NOMO-1 (cell line): ENCODE measurements around the gene MARCKSL1.
"Not testable (repeated sequence)": the region's sequence is repeated elsewhere in the genome, so short reads cannot be mapped to it uniquely, and the experiment has no call there.

Experiments used
- DNase-seq, 2 experiments: peaks; one replicate each; lab custom pipeline; 2025; ENCODE audit not compliant: unreplicated experiment in 2 of 2; lab: John Stamatoyannopoulos, UW

The MARCKSL1 gene

GRCh38 chr1:32291708-32292538 is 44.1 kb downstream of the MARCKSL1 start, which contains the start of gene HDAC1:
Gene HDAC1, plus strand, starts transcription at chr1:32292083. Its CDS starts 87 bp downstream, at chr1:32292170.
- peak; percentile 97 to 99 for DNase-seq

- DNase-seq: no peak
Observed at GRCh38 chr1:32291145-32291707, 44.8 kb downstream of the MARCKSL1 start.

- no peak for DNase-seq
Observed at GRCh38 chr1:32289256-32289655, 46.8 kb downstream of the MARCKSL1 start.

GRCh38 chr1:32286763-32287162 is 49.3 kb downstream of the MARCKSL1 start:
- DNase-seq: no peak

- no peak for DNase-seq
Observed at GRCh38 chr1:32285658-32286057, 50.4 kb downstream of the MARCKSL1 start.

GRCh38 chr1:32284777-32285176 is 51.3 kb downstream of the MARCKSL1 start:
- DNase-seq: not testable (repeated sequence)
